B cell (primary cell): ENCODE results near the gene HOXA2.

Experiments used
- CTCF ChIP-seq: fragments of 200-600 bp; IDR thresholded peaks from one replicate; pipeline ENCODE4 v1.8.0; 2022; ENCODE audit warnings: antibody characterized with exemption, mild to moderate bottlenecking
- EZH2 ChIP-seq: IDR thresholded peaks from 2 replicates; pipeline ENCODE4 v1.6.1; 2012; ENCODE audit warnings: borderline replicate concordance, low read depth, mild to moderate bottlenecking, moderate library complexity, low read length; ENCODE audit not compliant: insufficient read depth, poor library complexity, severe bottlenecking

- TF ChIP-seq CTCF, result no peak
- no peak for TF ChIP-seq EZH2
These were observed 45.7 kb upstream of the HOXA2 start for GRCh38 chr7:27148031-27148755.
